Measurements from ENCODE around the gene MOB3B.
"Not testable (repeated sequence)": the region's sequence is repeated elsewhere in the genome, so short reads cannot be mapped to it uniquely, and the experiment has no call there.

MOB3B gene

GRCh38 chr9:27514551-27514950, 15.1 kb downstream of the MOB3B start:
- no peak for DNase-seq

- no peak for DNase-seq
These were observed 17.8 kb downstream of the MOB3B start for GRCh38 chr9:27511771-27512170.

- no peak for DNase-seq
These were observed 18.8 kb downstream of the MOB3B start for GRCh38 chr9:27510780-27511179.

GRCh38 chr9:27506981-27507380, 22.6 kb downstream of the MOB3B start:
- no peak for DNase-seq

GRCh38 chr9:27505744-27506161, 23.9 kb downstream of the MOB3B start:
- DNase-seq, result no peak

GRCh38 chr9:27504259-27504658, 25.4 kb downstream of the MOB3B start:
- DNase-seq, result no peak

GRCh38 chr9:27503623-27504022, 26.0 kb downstream of the MOB3B start:
- DNase-seq, result no peak

- not testable (repeated sequence) for DNase-seq
These were observed 28.7 kb downstream of the MOB3B start for GRCh38 chr9:27500902-27501301.

GRCh38 chr9:27499451-27499850, 30.2 kb downstream of the MOB3B start:
- no peak for DNase-seq

- no peak for DNase-seq
These were observed 31.7 kb downstream of the MOB3B start for GRCh38 chr9:27497883-27498417.

GRCh38 chr9:27496135-27496504, 33.5 kb downstream of the MOB3B start:
- DNase-seq, result no peak

GRCh38 chr9:27495480-27496134, 34.0 kb downstream of the MOB3B start:
- no peak for DNase-seq

GRCh38 chr9:27491154-27491553, 38.5 kb downstream of the MOB3B start:
- no peak for DNase-seq

- no peak for DNase-seq
These were observed 40.3 kb downstream of the MOB3B start for GRCh38 chr9:27489087-27489876.

GRCh38 chr9:27487927-27488326, 41.7 kb downstream of the MOB3B start:
- DNase-seq, result no peak

GRCh38 chr9:27487128-27487640, 42.4 kb downstream of the MOB3B start:
- no peak for DNase-seq

- DNase-seq, result no peak
These were observed 44.5 kb downstream of the MOB3B start for GRCh38 chr9:27485158-27485557.

GRCh38 chr9:27483576-27483975, 46.0 kb downstream of the MOB3B start:
- DNase-seq, result no peak

- no peak for DNase-seq
These were observed 46.9 kb downstream of the MOB3B start for GRCh38 chr9:27482709-27483108.

GRCh38 chr9:27478322-27478721, 51.3 kb downstream of the MOB3B start:
- no peak for DNase-seq

- no peak for DNase-seq
These were observed 52.6 kb downstream of the MOB3B start for GRCh38 chr9:27476870-27477515.

GRCh38 chr9:27475057-27475595, 54.5 kb downstream of the MOB3B start:
- DNase-seq, result no peak

GRCh38 chr9:27474305-27474704, 55.3 kb downstream of the MOB3B start:
- no peak for DNase-seq

All from NCI-H2081 treated with DMSO at 0.1 percent for 48 hours (cell line).